KMS-11 (cell line): ENCODE data around the gene SLC28A3.

ENCODE experiments used
- H2AFZ ChIP-seq: fragments of 200-600 bp; sonication (generic); 2 replicates; pipeline ENCODE4 v1.6.1; 2016; ENCODE audit warnings: antibody characterized with exemption, mixed run types, low read depth
- H3K27ac ChIP-seq: fragments of 200-600 bp; sonication (generic); 2 replicates; pipeline ENCODE4 v1.6.1; 2016; ENCODE audit warnings: mild to moderate bottlenecking, mixed run types
- H3K27me3 ChIP-seq: fragments of 200-600 bp; sonication (generic); 2 replicates; pipeline ENCODE4 v1.6.1; 2017; ENCODE audit warnings: mild to moderate bottlenecking, low read depth, mixed run types, moderate library complexity; ENCODE audit not compliant: insufficient read depth
- H3K36me3 ChIP-seq: fragments of 200-600 bp; sonication (generic); 2 replicates; pipeline ENCODE4 v1.6.1; 2017; ENCODE audit warnings: mild to moderate bottlenecking, mixed run types; ENCODE audit not compliant: insufficient read depth
- H3K4me1 ChIP-seq: fragments of 200-600 bp; sonication (generic); 2 replicates; pipeline ENCODE4 v1.6.1; 2016; ENCODE audit warnings: mild to moderate bottlenecking, low read depth, mixed run types; ENCODE audit not compliant: poor library complexity, severe bottlenecking
- H3K4me2 ChIP-seq: fragments of 200-600 bp; sonication (generic); 2 replicates; pipeline ENCODE4 v1.7.0; 2016; ENCODE audit warnings: mild to moderate bottlenecking, mixed run types
- H3K4me3 ChIP-seq: fragments of 200-600 bp; sonication (generic); IDR thresholded peaks from 2 replicates; pipeline ENCODE4 v1.6.1; 2017; ENCODE audit warnings: low read depth, low read length, mixed read lengths; ENCODE audit not compliant: insufficient read depth
- H3K79me2 ChIP-seq: fragments of 200-600 bp; sonication (generic); 2 replicates; pipeline ENCODE4 v1.6.1; 2016; ENCODE audit warnings: low read depth, mixed run types; ENCODE audit not compliant: insufficient read depth
- H3K9ac ChIP-seq: fragments of 200-600 bp; sonication (generic); 2 replicates; pipeline ENCODE4 v1.6.1; 2016; ENCODE audit warnings: mild to moderate bottlenecking, mixed run types
- H4K20me1 ChIP-seq: fragments of 200-600 bp; sonication (generic); 2 replicates; pipeline ENCODE4 v1.6.1; 2016; ENCODE audit warnings: mild to moderate bottlenecking, mixed run types; ENCODE audit not compliant: insufficient read depth
- TF ChIP-seq, protein P1 (sequence below): fragments of 200-600 bp; sonication (generic); conservative IDR thresholded peaks from 2 replicates; pipeline ENCODE4 v1.6.1; 2017; ENCODE audit warnings: low read depth, mild to moderate bottlenecking, antibody characterized with exemption, low read length, moderate library complexity, mixed read lengths

The SLC28A3 gene

GRCh38 chr9:84384617-84385016 lies 44.1 kb upstream of the SLC28A3 start:
- Histone ChIP-seq H3K36me3 (no peaks in the 10 kb centered on the region), H3K4me1 (no peaks in the 10 kb centered on the region), H3K4me2 (no peak overlapping the region), H3K79me2 (no peaks in the 10 kb centered on the region), H3K27ac (no peak overlapping the region), H3K4me3 (no peak overlapping the region), H3K27me3 (no peaks in the 10 kb centered on the region), H3K9ac (no peak overlapping the region), H2AFZ (no peak overlapping the region), H4K20me1 (no peaks in the 10 kb centered on the region)
- TF ChIP-seq, protein P1, sequence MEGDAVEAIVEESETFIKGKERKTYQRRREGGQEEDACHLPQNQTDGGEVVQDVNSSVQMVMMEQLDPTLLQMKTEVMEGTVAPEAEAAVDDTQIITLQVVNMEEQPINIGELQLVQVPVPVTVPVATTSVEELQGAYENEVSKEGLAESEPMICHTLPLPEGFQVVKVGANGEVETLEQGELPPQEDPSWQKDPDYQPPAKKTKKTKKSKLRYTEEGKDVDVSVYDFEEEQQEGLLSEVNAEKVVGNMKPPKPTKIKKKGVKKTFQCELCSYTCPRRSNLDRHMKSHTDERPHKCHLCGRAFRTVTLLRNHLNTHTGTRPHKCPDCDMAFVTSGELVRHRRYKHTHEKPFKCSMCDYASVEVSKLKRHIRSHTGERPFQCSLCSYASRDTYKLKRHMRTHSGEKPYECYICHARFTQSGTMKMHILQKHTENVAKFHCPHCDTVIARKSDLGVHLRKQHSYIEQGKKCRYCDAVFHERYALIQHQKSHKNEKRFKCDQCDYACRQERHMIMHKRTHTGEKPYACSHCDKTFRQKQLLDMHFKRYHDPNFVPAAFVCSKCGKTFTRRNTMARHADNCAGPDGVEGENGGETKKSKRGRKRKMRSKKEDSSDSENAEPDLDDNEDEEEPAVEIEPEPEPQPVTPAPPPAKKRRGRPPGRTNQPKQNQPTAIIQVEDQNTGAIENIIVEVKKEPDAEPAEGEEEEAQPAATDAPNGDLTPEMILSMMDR: no peak

DNA sequence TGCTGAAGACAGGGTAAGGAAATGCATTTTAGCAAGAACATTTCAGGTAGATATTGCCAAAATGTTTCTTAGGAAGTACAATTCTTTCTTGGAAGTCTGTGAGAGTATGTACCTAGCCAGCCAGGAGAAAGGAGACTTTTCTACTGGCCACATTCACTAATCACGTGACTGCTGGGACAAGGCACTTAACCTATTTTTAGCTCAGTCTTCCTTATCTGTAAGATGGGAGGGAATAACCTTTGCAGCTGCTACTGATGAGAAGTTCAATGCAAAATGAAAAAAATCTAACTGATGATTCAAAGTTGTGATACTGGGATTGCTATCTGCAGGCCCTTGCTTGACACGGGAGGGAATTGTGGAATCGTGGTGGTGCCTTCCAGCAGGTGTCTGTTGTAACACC lies 42.6 kb upstream of the SLC28A3 start:
- TF ChIP-seq, protein P1: no peak
- Histone ChIP-seq H3K4me1 (no peaks in the 10 kb centered on the region), H3K4me2 (no peak overlapping the region), H3K36me3 (no peaks in the 10 kb centered on the region), H2AFZ (no peak overlapping the region), H4K20me1 (no peaks in the 10 kb centered on the region), H3K9ac (no peak overlapping the region), H3K27me3 (no peaks in the 10 kb centered on the region), H3K79me2 (no peaks in the 10 kb centered on the region), H3K4me3 (no peak overlapping the region), H3K27ac (no peak overlapping the region)

DNA sequence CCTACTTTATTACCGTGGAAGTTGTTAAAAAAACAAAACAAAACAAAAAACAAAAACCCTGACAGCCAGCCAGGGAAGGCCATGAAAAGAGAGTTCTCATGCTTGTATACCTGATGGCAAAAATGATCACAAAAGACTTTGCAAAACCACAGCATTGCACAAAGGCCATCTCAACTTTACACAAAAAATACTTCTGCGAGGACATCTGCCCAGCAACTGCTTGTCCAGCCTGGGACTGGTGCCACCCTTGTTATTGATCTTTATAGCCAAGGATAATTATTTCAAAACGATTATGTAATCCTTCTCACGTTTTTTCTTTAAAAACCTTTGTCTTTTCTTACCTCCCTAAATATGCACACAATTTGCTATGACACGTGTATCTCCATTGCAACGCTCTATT lies 42.2 kb upstream of the SLC28A3 start:
- H3K4me1 ChIP-seq: no peaks in the 10 kb centered on the region
- no peak overlapping the region for H3K27ac ChIP-seq
- no peaks in the 10 kb centered on the region for H4K20me1 ChIP-seq
- no peaks in the 10 kb centered on the region for H3K27me3 ChIP-seq
- no peaks in the 10 kb centered on the region for H3K36me3 ChIP-seq
- no peak overlapping the region for H3K9ac ChIP-seq
- no peak overlapping the region for H3K4me3 ChIP-seq
- TF ChIP-seq, protein P1: no peak
- no peak overlapping the region for H3K4me2 ChIP-seq
- no peaks in the 10 kb centered on the region for H3K79me2 ChIP-seq
- no peak overlapping the region for H2AFZ ChIP-seq

- H3K4me1 ChIP-seq: no peaks in the 10 kb centered on the region
- H3K9ac ChIP-seq: no peak overlapping the region
- no peaks in the 10 kb centered on the region for H4K20me1 ChIP-seq
- H3K27me3 ChIP-seq: no peaks in the 10 kb centered on the region
- no peaks in the 10 kb centered on the region for H3K79me2 ChIP-seq
- no peak overlapping the region for H2AFZ ChIP-seq
- H3K36me3 ChIP-seq: no peaks in the 10 kb centered on the region
- no peak overlapping the region for H3K4me2 ChIP-seq
- H3K27ac ChIP-seq: no peak overlapping the region
- TF ChIP-seq, protein P1: no peak
- no peak overlapping the region for H3K4me3 ChIP-seq
These were observed 41.0 kb upstream of the SLC28A3 start for GRCh38 chr9:84381508-84381907.
